ENCODE measurements around the gene STAM2.
"Not testable (repeated sequence)": the region's sequence is repeated elsewhere in the genome, so short reads cannot be mapped to it uniquely, and the experiment has no call there.

STAM2 gene

GRCh38 chr2:152132306-152132705 is 43.3 kb downstream of the STAM2 start:
- Histone ChIP-seq H3K4me1 (ENCODE audit: control insufficient read depth, insufficient read depth, low read length) (peaks cover 14% of the 10 kb centered on the region), H3K27me3 (ENCODE audit: control insufficient read depth, insufficient read depth, low read length) (no peaks in the 10 kb centered on the region), H3K36me3 (ENCODE audit: control insufficient read depth, insufficient read depth, low read length) (peaks cover 4% of the 10 kb centered on the region), H3K9me3 (ENCODE audit: control insufficient read depth, low read length) (no peaks in the 10 kb centered on the region), H3K9ac (ENCODE audit: low read length) (no peak overlapping the region), H3K4me3 (ENCODE audit: low read length) (no peak overlapping the region)

- Histone ChIP-seq H3K4me3 (ENCODE audit: low read length) (no peak overlapping the region), H3K27me3 (ENCODE audit: control insufficient read depth, insufficient read depth, low read length) (no peaks in the 10 kb centered on the region), H3K4me1 (ENCODE audit: control insufficient read depth, insufficient read depth, low read length) (no peaks in the 10 kb centered on the region), H3K9ac (ENCODE audit: low read length) (no peak overlapping the region), H3K36me3 (ENCODE audit: control insufficient read depth, insufficient read depth, low read length) (peaks cover 8% of the 10 kb centered on the region), H3K9me3 (ENCODE audit: control insufficient read depth, low read length) (no peaks in the 10 kb centered on the region)
Measured at GRCh38 chr2:152127628-152128027, 47.9 kb downstream of the STAM2 start.

- no peak overlapping the region for H3K4me3 ChIP-seq (ENCODE audit: low read length)
- H3K27me3 ChIP-seq (ENCODE audit: control insufficient read depth, insufficient read depth, low read length): no peaks in the 10 kb centered on the region
- peaks cover 8% of the 10 kb centered on the region for H3K36me3 ChIP-seq (ENCODE audit: control insufficient read depth, insufficient read depth, low read length)
- no peaks in the 10 kb centered on the region for H3K9me3 ChIP-seq (ENCODE audit: control insufficient read depth, low read length)
- H3K9ac ChIP-seq (ENCODE audit: low read length): no peak overlapping the region
- no peaks in the 10 kb centered on the region for H3K4me1 ChIP-seq (ENCODE audit: control insufficient read depth, insufficient read depth, low read length)
Measured at GRCh38 chr2:152126664-152127063, 48.9 kb downstream of the STAM2 start.

GRCh38 chr2:152122161-152122560 is 53.4 kb downstream of the STAM2 start:
- Histone ChIP-seq H3K4me3 (ENCODE audit: low read length) (no peak overlapping the region), H3K36me3 (ENCODE audit: control insufficient read depth, insufficient read depth, low read length) (peaks cover 4% of the 10 kb centered on the region)

GRCh38 chr2:152120430-152120829 is 55.1 kb downstream of the STAM2 start:
- Histone ChIP-seq H3K27me3 (ENCODE audit: control insufficient read depth, insufficient read depth, low read length) (no peaks in the 10 kb centered on the region), H3K4me1 (ENCODE audit: control insufficient read depth, insufficient read depth, low read length) (no peaks in the 10 kb centered on the region), H3K4me3 (ENCODE audit: low read length) (no peak overlapping the region), H3K36me3 (ENCODE audit: control insufficient read depth, insufficient read depth, low read length) (no peaks in the 10 kb centered on the region), H3K9me3 (ENCODE audit: control insufficient read depth, low read length) (no peaks in the 10 kb centered on the region), H3K9ac (ENCODE audit: low read length) (no peak overlapping the region)

More at GRCh38 chr2:152122161-152122560, 53.4 kb downstream of the STAM2 start:
- Histone ChIP-seq H3K9me3 (ENCODE audit: control insufficient read depth, low read length) (no peaks in the 10 kb centered on the region), H3K27me3 (ENCODE audit: control insufficient read depth, insufficient read depth, low read length) (no peaks in the 10 kb centered on the region), H3K9ac (ENCODE audit: low read length) (no peak overlapping the region), H3K4me1 (ENCODE audit: control insufficient read depth, insufficient read depth, low read length) (no peaks in the 10 kb centered on the region)

GRCh38 chr2:152115952-152116351 is 59.6 kb downstream of the STAM2 start:
- H3K4me3 ChIP-seq (ENCODE audit: low read length): no peak overlapping the region
- no peak overlapping the region for H3K9ac ChIP-seq (ENCODE audit: low read length)
- H3K36me3 ChIP-seq (ENCODE audit: control insufficient read depth, insufficient read depth, low read length): no peaks in the 10 kb centered on the region
- no peaks in the 10 kb centered on the region for H3K9me3 ChIP-seq (ENCODE audit: control insufficient read depth, low read length)
- no peaks in the 10 kb centered on the region for H3K27me3 ChIP-seq (ENCODE audit: control insufficient read depth, insufficient read depth, low read length)
- no peaks in the 10 kb centered on the region for H3K4me1 ChIP-seq (ENCODE audit: control insufficient read depth, insufficient read depth, low read length)

GRCh38 chr2:152114366-152114765 is 61.2 kb downstream of the STAM2 start:
- no peak overlapping the region for H3K9ac ChIP-seq (ENCODE audit: low read length)
- no peaks in the 10 kb centered on the region for H3K9me3 ChIP-seq (ENCODE audit: control insufficient read depth, low read length)
- no peaks in the 10 kb centered on the region for H3K27me3 ChIP-seq (ENCODE audit: control insufficient read depth, insufficient read depth, low read length)
- no peaks in the 10 kb centered on the region for H3K36me3 ChIP-seq (ENCODE audit: control insufficient read depth, insufficient read depth, low read length)
- no peaks in the 10 kb centered on the region for H3K4me1 ChIP-seq (ENCODE audit: control insufficient read depth, insufficient read depth, low read length)
- H3K4me3 ChIP-seq (ENCODE audit: low read length): no peak overlapping the region

GRCh38 chr2:152107140-152107539 is 68.4 kb downstream of the STAM2 start:
- H3K9ac ChIP-seq (ENCODE audit: low read length); H3K9me3 ChIP-seq (ENCODE audit: control insufficient read depth, low read length); H3K36me3 ChIP-seq (ENCODE audit: control insufficient read depth, insufficient read depth, low read length); H3K4me3 ChIP-seq (ENCODE audit: low read length); H3K27me3 ChIP-seq (ENCODE audit: control insufficient read depth, insufficient read depth, low read length); H3K4me1 ChIP-seq (ENCODE audit: control insufficient read depth, insufficient read depth, low read length): not testable (repeated sequence)

GRCh38 chr2:152106464-152106863 is 69.1 kb downstream of the STAM2 start:
- no peak overlapping the region for H3K4me3 ChIP-seq (ENCODE audit: low read length)
- H3K36me3 ChIP-seq (ENCODE audit: control insufficient read depth, insufficient read depth, low read length): no peaks in the 10 kb centered on the region
- H3K9me3 ChIP-seq (ENCODE audit: control insufficient read depth, low read length): no peaks in the 10 kb centered on the region
- H3K4me1 ChIP-seq (ENCODE audit: control insufficient read depth, insufficient read depth, low read length): no peaks in the 10 kb centered on the region
- H3K27me3 ChIP-seq (ENCODE audit: control insufficient read depth, insufficient read depth, low read length): peaks cover under 1% of the 10 kb centered on the region
- no peak overlapping the region for H3K9ac ChIP-seq (ENCODE audit: low read length)

GRCh38 chr2:152103271-152103670 is 72.3 kb downstream of the STAM2 start:
- no peaks in the 10 kb centered on the region for H3K9me3 ChIP-seq (ENCODE audit: control insufficient read depth, low read length)
- H3K4me3 ChIP-seq (ENCODE audit: low read length): no peak overlapping the region
- no peak overlapping the region for H3K9ac ChIP-seq (ENCODE audit: low read length)
- peaks cover 32% of the 10 kb centered on the region for H3K27me3 ChIP-seq (ENCODE audit: control insufficient read depth, insufficient read depth, low read length)
- H3K4me1 ChIP-seq (ENCODE audit: control insufficient read depth, insufficient read depth, low read length): peaks cover 6% of the 10 kb centered on the region
- no peaks in the 10 kb centered on the region for H3K36me3 ChIP-seq (ENCODE audit: control insufficient read depth, insufficient read depth, low read length)

GRCh38 chr2:152100961-152101360 is 74.6 kb downstream of the STAM2 start:
- H3K36me3 ChIP-seq (ENCODE audit: control insufficient read depth, insufficient read depth, low read length): no peaks in the 10 kb centered on the region
- no peaks in the 10 kb centered on the region for H3K9me3 ChIP-seq (ENCODE audit: control insufficient read depth, low read length)
- H3K4me3 ChIP-seq (ENCODE audit: low read length): no peak overlapping the region
- H3K4me1 ChIP-seq (ENCODE audit: control insufficient read depth, insufficient read depth, low read length): peaks cover 6% of the 10 kb centered on the region
- no peak overlapping the region for H3K9ac ChIP-seq (ENCODE audit: low read length)
- peaks cover 44% of the 10 kb centered on the region for H3K27me3 ChIP-seq (ENCODE audit: control insufficient read depth, insufficient read depth, low read length)

GRCh38 chr2:152099367-152100050 is 76.1 kb downstream of the STAM2 start:
- H3K9me3 ChIP-seq (ENCODE audit: control insufficient read depth, low read length): no peaks in the 10 kb centered on the region
- H3K27me3 ChIP-seq (ENCODE audit: control insufficient read depth, insufficient read depth, low read length): peaks cover 44% of the 10 kb centered on the region
- H3K9ac ChIP-seq (ENCODE audit: low read length): peak overlapping the region; percentile 36
- H3K4me3 ChIP-seq (ENCODE audit: low read length): peak overlapping the region; percentile 26
- H3K36me3 ChIP-seq (ENCODE audit: control insufficient read depth, insufficient read depth, low read length): no peaks in the 10 kb centered on the region
- H3K4me1 ChIP-seq (ENCODE audit: control insufficient read depth, insufficient read depth, low read length): peaks cover 6% of the 10 kb centered on the region
